Measurements from ENCODE around the gene LYPD6B. TPM values are rescaled to one million over a fixed set of nuclear protein-coding genes. Genes with fewer than 3 reads are reported as not detected.
A peak's percentile ranks its signal among the peaks of the same experiment; 100 is the strongest.

The LYPD6B gene
- total RNA-seq, 1 donor from 2014 or later = 13.5 TPM

DNA sequence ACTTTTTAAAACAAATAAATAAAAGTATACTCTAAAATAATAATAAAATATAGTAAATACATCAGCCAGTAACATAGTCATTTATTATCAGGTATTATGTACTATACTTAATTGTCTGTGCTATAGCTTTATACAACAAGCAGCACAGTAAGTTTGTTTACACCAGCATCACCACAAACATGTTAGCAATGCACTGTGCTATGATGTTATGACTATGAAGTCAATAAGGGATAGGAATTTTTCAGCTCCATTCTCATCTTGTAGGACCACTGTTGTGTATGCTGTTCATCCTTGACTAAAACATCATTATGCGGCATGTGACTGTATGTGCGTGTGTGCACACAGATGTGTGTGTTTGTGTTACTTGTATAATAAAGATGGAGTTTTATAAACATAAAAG lies 137.5 kb downstream of the LYPD6B start:
- no peak for DNase-seq (ENCODE audit: extremely low spot score, unreplicated experiment)
- Mint-ChIP-seq H3K4me3 (ENCODE audit: unreplicated experiment) (no peak overlapping the region), H3K36me3 (ENCODE audit: unreplicated experiment) (no peaks in the 10 kb centered on the region), H3K4me1 (ENCODE audit: unreplicated experiment) (peaks cover 9% of the 10 kb centered on the region), H3K27ac (ENCODE audit: unreplicated experiment) (no peak overlapping the region), H3K27me3 (ENCODE audit: unreplicated experiment) (no peaks in the 10 kb centered on the region), H3K9me3 (ENCODE audit: unreplicated experiment) (no peaks in the 10 kb centered on the region)
- TF ChIP-seq, protein P1, sequence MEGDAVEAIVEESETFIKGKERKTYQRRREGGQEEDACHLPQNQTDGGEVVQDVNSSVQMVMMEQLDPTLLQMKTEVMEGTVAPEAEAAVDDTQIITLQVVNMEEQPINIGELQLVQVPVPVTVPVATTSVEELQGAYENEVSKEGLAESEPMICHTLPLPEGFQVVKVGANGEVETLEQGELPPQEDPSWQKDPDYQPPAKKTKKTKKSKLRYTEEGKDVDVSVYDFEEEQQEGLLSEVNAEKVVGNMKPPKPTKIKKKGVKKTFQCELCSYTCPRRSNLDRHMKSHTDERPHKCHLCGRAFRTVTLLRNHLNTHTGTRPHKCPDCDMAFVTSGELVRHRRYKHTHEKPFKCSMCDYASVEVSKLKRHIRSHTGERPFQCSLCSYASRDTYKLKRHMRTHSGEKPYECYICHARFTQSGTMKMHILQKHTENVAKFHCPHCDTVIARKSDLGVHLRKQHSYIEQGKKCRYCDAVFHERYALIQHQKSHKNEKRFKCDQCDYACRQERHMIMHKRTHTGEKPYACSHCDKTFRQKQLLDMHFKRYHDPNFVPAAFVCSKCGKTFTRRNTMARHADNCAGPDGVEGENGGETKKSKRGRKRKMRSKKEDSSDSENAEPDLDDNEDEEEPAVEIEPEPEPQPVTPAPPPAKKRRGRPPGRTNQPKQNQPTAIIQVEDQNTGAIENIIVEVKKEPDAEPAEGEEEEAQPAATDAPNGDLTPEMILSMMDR (IDR thresholded peaks at IDR 0.05) = no peak

DNA sequence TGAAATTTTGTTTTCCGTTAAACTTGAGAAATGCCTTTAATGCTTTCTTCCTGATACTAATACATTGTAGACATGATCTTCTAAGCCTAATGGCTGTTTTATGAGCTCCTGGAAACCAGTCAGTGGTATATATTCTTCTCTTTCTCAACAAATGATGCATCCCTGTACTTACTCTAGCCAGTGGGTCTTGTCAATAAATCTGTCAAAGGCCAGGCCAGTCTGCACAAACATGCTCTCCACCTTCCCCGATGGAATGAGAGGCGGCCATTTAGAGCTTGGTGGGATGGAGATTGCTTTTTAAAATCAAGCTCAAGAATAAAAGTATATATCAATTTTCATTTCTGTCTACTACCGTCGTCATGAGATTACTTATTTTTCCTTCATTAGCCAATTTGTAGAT lies 140.1 kb downstream of the LYPD6B start:
- Mint-ChIP-seq H3K36me3 (ENCODE audit: unreplicated experiment) (no peaks in the 10 kb centered on the region), H3K27me3 (ENCODE audit: unreplicated experiment) (no peaks in the 10 kb centered on the region), H3K9me3 (ENCODE audit: unreplicated experiment) (no peaks in the 10 kb centered on the region), H3K27ac (ENCODE audit: unreplicated experiment) (no peak overlapping the region), H3K4me1 (ENCODE audit: unreplicated experiment) (peaks cover 11% of the 10 kb centered on the region), H3K4me3 (ENCODE audit: unreplicated experiment) (no peak overlapping the region)
- TF ChIP-seq, protein P1 (IDR thresholded peaks at IDR 0.05) = no peak
- DNase-seq (ENCODE audit: extremely low spot score, unreplicated experiment) = no peak

DNA sequence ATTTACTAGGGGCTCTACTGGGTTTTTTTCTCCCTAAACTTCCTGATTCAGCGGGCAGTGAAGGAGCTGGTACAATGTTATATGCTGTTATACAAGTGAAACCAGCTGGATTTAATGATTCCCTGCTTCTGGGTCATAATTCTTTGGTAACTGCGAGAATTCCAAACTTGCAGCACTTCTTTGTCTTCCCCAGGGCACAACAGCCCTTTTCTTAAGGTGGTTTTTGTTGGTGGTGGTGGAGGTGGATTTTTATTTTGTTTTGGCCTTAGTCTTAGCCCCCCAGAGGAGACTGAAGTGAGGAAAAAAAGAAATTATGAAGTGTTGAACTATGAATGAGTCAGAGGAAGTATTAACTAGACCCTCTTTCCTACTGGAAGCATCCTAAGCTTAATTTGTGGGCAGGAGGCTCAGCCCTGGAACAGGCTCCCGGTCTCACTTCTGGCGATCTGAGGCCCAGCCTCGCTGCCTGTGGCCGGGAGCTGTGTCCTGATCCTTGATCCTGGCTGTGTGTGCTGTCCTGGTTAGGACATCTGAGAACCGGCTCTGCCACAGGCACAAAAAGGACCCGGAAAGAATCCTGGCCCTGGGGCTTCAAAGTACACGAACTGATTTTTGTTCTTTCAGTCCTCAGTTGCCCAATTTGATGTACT lies 141.9 kb downstream of the LYPD6B start:
- H3K27me3 Mint-ChIP-seq (ENCODE audit: unreplicated experiment) = no peaks in the 10 kb centered on the region
- DNase-seq (ENCODE audit: extremely low spot score, unreplicated experiment) = no peak
- TF ChIP-seq, protein P1 (IDR thresholded peaks at IDR 0.05) = no peak
- H3K4me3 Mint-ChIP-seq (ENCODE audit: unreplicated experiment) = no peak overlapping the region
- no peaks in the 10 kb centered on the region for H3K9me3 Mint-ChIP-seq (ENCODE audit: unreplicated experiment)
- H3K36me3 Mint-ChIP-seq (ENCODE audit: unreplicated experiment) = no peaks in the 10 kb centered on the region
- peaks cover 11% of the 10 kb centered on the region for H3K4me1 Mint-ChIP-seq (ENCODE audit: unreplicated experiment)
- peak overlapping the region; percentile 71 for H3K27ac Mint-ChIP-seq (ENCODE audit: unreplicated experiment)

DNA sequence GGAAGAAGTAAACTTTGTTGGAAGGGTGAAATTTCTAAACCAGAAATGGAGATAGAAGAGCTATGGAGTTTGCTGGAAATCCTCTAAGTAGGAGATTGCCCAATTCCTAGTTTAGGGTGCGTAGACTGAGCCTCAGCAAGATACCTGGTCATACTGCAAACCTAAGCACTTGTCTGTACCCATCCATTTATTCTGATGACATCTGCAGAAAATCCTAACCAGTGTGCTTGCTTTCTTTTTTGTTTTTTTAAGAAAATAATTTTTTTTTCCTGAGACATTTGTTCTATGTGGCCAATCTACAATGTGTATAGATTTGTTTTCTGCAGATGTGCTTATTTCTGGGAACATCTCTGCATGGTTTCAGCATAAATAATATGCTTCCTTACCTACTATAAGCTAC lies 144.7 kb downstream of the LYPD6B start:
- H3K9me3 Mint-ChIP-seq (ENCODE audit: unreplicated experiment) = no peaks in the 10 kb centered on the region
- peaks cover 12% of the 10 kb centered on the region for H3K4me1 Mint-ChIP-seq (ENCODE audit: unreplicated experiment)
- H3K36me3 Mint-ChIP-seq (ENCODE audit: unreplicated experiment) = peaks cover 1% of the 10 kb centered on the region
- DNase-seq (ENCODE audit: extremely low spot score, unreplicated experiment) = no peak
- no peaks in the 10 kb centered on the region for H3K27me3 Mint-ChIP-seq (ENCODE audit: unreplicated experiment)
- TF ChIP-seq, protein P1 (IDR thresholded peaks at IDR 0.05) = no peak
- no peak overlapping the region for H3K4me3 Mint-ChIP-seq (ENCODE audit: unreplicated experiment)
- H3K27ac Mint-ChIP-seq (ENCODE audit: unreplicated experiment) = no peak overlapping the region

DNA sequence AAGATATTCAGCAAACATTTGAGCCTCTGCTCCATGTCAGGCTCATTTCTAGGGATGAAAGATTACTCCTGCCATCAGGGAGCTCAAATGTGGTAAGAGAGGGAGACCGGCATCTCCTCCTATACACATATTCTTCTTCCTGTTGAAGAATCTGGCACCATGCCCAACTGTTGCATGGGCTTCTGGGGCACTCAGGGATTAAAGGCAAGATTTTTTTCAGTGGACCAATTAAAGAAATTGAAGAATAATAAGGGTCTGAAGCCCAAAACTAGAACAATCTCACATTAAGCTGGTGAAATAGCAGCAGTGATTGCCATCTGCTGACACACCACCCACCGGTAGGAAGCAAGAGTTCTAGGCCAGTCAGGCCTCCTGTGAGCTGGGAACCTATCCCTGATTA lies 146.5 kb downstream of the LYPD6B start:
- peaks cover 3% of the 10 kb centered on the region for H3K36me3 Mint-ChIP-seq (ENCODE audit: unreplicated experiment)
- H3K27ac Mint-ChIP-seq (ENCODE audit: unreplicated experiment) = no peak overlapping the region
- TF ChIP-seq, protein P1 (IDR thresholded peaks at IDR 0.05) = no peak
- H3K4me3 Mint-ChIP-seq (ENCODE audit: unreplicated experiment) = no peak overlapping the region
- peaks cover 12% of the 10 kb centered on the region for H3K4me1 Mint-ChIP-seq (ENCODE audit: unreplicated experiment)
- no peaks in the 10 kb centered on the region for H3K27me3 Mint-ChIP-seq (ENCODE audit: unreplicated experiment)
- no peaks in the 10 kb centered on the region for H3K9me3 Mint-ChIP-seq (ENCODE audit: unreplicated experiment)
- DNase-seq (ENCODE audit: extremely low spot score, unreplicated experiment) = no peak
